A673 (cell line): Measurements from ENCODE around the gene PHF10.

Source experiments
- CTCF ChIP-seq: fragments of 300-800, 200-600 bp; sonication (generic); conservative IDR thresholded peaks from 2 replicates; pipeline ENCODE4 v1.5.1; 2017; ENCODE audit warnings: low read depth, mild to moderate bottlenecking, antibody characterized with exemption, low read length, moderate library complexity, mixed read lengths
- EZH2 ChIP-seq: fragments of 200-600 bp; sonication (generic); IDR thresholded peaks from 2 replicates; pipeline ENCODE4 v1.6.1; 2017; ENCODE audit warnings: borderline replicate concordance, low read depth, mild to moderate bottlenecking, mixed read lengths, antibody characterized with exemption, low read length; ENCODE audit not compliant: poor library complexity, severe bottlenecking

DNA sequence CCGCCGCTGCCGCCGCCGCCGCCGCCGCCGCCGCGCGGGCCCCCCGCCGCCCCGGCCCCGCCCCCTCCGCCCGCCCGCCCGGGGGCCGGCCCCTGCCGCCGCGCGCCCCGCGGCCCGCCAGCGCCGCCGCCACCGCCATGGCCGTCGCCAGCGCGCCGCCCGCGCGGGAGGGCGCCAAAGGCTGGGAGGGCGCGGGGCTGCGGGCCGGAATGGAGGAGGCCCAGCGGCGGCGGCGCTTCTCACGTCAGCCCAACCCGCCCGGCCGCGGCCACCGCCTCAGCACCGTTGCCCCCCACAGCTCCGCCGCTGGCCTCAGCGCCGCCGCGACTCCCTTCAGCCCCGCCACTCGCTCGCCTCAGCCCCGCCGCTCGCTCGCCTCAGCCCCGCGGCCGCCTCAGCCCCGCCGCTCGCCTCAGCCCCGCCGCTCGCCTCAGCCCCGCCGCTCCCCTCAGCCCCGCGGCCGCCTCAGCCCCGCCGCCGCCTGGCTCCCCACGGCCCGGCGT, 258 bp downstream of the PHF10 start:
- TF ChIP-seq CTCF (no peak), EZH2 (no peak)
